HAP-1 (cell line): Measurements from ENCODE around the gene TCP11.

Experiments
- DNase-seq, 2 experiments: peaks; one replicate each; pipeline ENCODE4 v3.0.0-alpha.2; 2016 to 2020; ENCODE audit warnings: low spot score in 2 of 2
- H3K27me3 ChIP-seq: fragments of 250-450 bp; sonication (Bioruptor Pico); 2 replicates; pipeline ENCODE4 v1.5.1; 2020; ENCODE audit warnings: low read depth, mild to moderate bottlenecking, moderate library complexity
- H3K36me3 ChIP-seq: fragments of 250-450 bp; sonication (Bioruptor Pico); replicated peaks from 2 replicates; pipeline ENCODE4 v1.5.1; 2020; ENCODE audit warnings: mild to moderate bottlenecking
- H3K4me1 ChIP-seq: fragments of 250-450 bp; sonication (Bioruptor Pico); 2 replicates; pipeline ENCODE4 v1.5.1; 2020; ENCODE audit warnings: mild to moderate bottlenecking
- H3K4me3 ChIP-seq: fragments of 250-450 bp; sonication (Bioruptor Pico); 2 replicates; pipeline ENCODE4 v1.5.1; 2020; ENCODE audit warnings: mild to moderate bottlenecking, moderate library complexity
- H3K9me3 ChIP-seq: fragments of 250-450 bp; sonication (Bioruptor Pico); 2 replicates; pipeline ENCODE4 v1.5.1; 2020; ENCODE audit warnings: mild to moderate bottlenecking, moderate library complexity
- in situ Hi-C: fragments of 300-500 bp; cut with MboI; formaldehyde crosslinking; loops from 3 replicates; pipeline ENCODE4 v1.14.3; 2020; ENCODE audit warnings: low sequenced_read_pairs, inconsistent platforms, mixed read lengths

TCP11 gene

GRCh38 chr6:35082046-35082732 is 59.0 kb downstream of the TCP11 start:
- H3K27me3 ChIP-seq = no peaks in the 10 kb centered on the region
- H3K36me3 ChIP-seq = peaks cover 16% of the 10 kb centered on the region
- no peak for DNase-seq
- no peaks in the 10 kb centered on the region for H3K4me1 ChIP-seq
- H3K4me3 ChIP-seq = no peak overlapping the region
- in situ Hi-C loops = no loop called here
- H3K9me3 ChIP-seq = no peaks in the 10 kb centered on the region

DNA sequence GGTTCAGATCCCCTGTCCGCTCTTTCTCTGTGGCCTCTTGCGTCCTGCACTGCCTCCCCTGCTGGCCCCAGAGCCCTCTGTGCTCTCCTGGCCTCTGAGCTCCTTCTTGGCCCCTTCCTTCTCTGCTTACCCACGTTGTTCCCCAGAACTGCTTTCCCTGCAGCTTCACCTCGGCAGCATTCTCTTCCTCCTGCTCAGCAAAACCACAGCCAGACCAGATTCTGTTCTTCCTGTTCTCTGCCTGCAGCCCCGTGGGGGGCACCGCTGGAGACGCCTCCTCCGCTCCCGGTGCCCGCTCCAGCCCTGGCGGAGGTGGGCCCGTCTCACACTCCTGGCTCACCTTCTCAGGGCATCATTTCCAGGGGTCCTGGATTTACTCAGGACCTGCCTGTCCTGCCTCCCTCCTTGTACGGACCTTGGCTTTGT is 59.7 kb downstream of the TCP11 start:
- Histone ChIP-seq H3K4me1 (no peaks in the 10 kb centered on the region), H3K9me3 (no peaks in the 10 kb centered on the region), H3K4me3 (no peak overlapping the region), H3K36me3 (peaks cover 15% of the 10 kb centered on the region), H3K27me3 (no peaks in the 10 kb centered on the region)
- no peak for DNase-seq
- in situ Hi-C loops = no loop called here

GRCh38 chr6:35080821-35081425 is 60.2 kb downstream of the TCP11 start:
- H3K4me3 ChIP-seq = no peak overlapping the region
- peaks cover 15% of the 10 kb centered on the region for H3K36me3 ChIP-seq
- no peaks in the 10 kb centered on the region for H3K9me3 ChIP-seq
- DNase-seq = no peak
- H3K27me3 ChIP-seq = no peaks in the 10 kb centered on the region
- H3K4me1 ChIP-seq = no peaks in the 10 kb centered on the region
- in situ Hi-C loops = no loop called here

- Histone ChIP-seq H3K27me3 (no peaks in the 10 kb centered on the region), H3K9me3 (no peaks in the 10 kb centered on the region), H3K4me1 (no peaks in the 10 kb centered on the region), H3K4me3 (no peak overlapping the region), H3K36me3 (peaks cover 14% of the 10 kb centered on the region)
- in situ Hi-C loops = no loop called here
- DNase-seq = no peak
These were observed 61.0 kb downstream of the TCP11 start for GRCh38 chr6:35080016-35080680.

DNA sequence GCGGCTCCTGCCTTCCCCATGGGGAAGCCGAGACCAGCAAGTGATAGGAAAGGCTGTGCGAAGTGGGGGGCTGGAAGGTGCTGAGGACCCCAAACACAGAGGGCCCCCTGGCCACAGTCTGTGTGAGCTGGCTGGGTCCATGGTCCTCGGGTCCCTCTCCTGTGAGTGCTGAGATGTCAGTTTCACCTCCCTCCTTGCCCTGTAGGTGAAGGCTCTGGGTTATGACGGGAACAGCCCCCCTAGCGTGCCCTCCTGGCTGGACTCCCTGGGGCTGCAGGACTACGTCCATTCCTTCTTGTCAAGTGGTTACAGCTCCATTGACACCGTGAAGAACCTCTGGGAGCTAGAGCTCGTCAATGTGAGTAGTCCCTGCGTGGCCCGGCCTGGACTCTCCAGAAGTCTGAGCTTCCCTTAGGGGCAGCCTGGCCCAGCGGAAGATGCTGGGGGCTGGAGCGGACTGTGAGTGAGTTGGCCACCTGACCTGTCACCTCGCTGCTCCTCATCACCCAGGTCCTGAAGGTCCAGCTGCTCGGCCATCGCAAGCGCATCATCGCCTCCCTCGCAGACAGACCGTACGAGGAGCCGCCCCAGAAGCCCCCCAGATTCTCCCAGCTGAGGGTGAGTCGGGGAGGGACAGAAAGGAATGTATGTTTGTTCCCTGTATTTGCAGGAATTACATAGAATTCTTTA is 61.7 kb downstream of the TCP11 start:
- in situ Hi-C loops = no loop called here
- Histone ChIP-seq H3K36me3 (peaks cover 11% of the 10 kb centered on the region), H3K9me3 (no peaks in the 10 kb centered on the region), H3K4me3 (no peak overlapping the region), H3K27me3 (no peaks in the 10 kb centered on the region), H3K4me1 (no peaks in the 10 kb centered on the region)
- no peak for DNase-seq

- Histone ChIP-seq H3K27me3 (no peaks in the 10 kb centered on the region), H3K4me1 (no peaks in the 10 kb centered on the region), H3K4me3 (no peak overlapping the region), H3K9me3 (no peaks in the 10 kb centered on the region), H3K36me3 (peaks cover 10% of the 10 kb centered on the region)
- no peak for DNase-seq
- in situ Hi-C loops = no loop called here
These were observed 62.2 kb downstream of the TCP11 start for GRCh38 chr6:35078896-35079295.

GRCh38 chr6:35078226-35078850 is 62.8 kb downstream of the TCP11 start:
- no peak for DNase-seq
- in situ Hi-C loops = no loop called here
- H3K36me3 ChIP-seq = peaks cover 5% of the 10 kb centered on the region

GRCh38 chr6:35077713-35078105 is 63.4 kb downstream of the TCP11 start:
- in situ Hi-C loops = no loop called here
- peaks cover 2% of the 10 kb centered on the region; the same call in 1 of the 2 replicates for H3K36me3 ChIP-seq

More at GRCh38 chr6:35078226-35078850, 62.8 kb downstream of the TCP11 start:
- Histone ChIP-seq H3K4me3 (no peak overlapping the region), H3K4me1 (no peaks in the 10 kb centered on the region), H3K9me3 (no peaks in the 10 kb centered on the region), H3K27me3 (no peaks in the 10 kb centered on the region)

DNA sequence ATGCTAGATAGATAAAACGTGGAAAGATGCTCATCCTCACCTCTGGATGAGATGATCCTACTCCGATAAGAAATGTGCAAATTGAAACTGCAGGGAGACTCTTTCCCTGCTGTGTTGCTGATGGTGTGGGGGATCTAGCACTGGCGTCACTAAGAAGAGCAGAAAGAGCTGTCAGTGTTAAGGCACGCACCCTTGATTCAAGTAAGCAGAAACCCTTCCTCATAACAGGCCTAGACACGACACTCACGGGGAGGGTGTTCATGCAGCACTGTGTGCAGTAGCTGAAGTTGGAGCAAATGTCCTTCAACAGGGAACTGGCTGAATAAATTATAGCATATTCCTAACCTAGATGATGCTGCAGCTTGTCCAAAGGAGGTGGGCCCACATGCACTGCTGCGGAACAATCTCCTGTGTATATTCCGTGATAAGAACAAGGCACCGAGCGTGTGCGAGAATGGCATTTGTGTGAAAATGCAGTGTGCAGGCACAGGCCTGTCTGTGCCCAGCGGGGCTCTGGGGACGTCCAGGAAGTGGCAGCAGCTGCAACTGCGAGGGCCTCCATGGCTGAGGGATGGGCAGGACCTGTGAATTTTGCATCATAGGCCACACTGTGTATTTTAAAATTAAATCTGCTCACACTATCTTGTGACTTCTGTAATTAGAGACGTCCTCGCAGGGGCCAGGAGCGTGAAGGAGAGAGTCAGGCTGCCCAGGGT is 64.0 kb downstream of the TCP11 start:
- no peaks in the 10 kb centered on the region for H3K27me3 ChIP-seq
- in situ Hi-C loops = no loop called here
- no peak overlapping the region for H3K4me3 ChIP-seq
- DNase-seq = no peak
- H3K4me1 ChIP-seq = no peaks in the 10 kb centered on the region
- H3K9me3 ChIP-seq = no peaks in the 10 kb centered on the region
- peaks cover 2% of the 10 kb centered on the region; the same call in 1 of the 2 replicates for H3K36me3 ChIP-seq

More at GRCh38 chr6:35077713-35078105, 63.4 kb downstream of the TCP11 start:
- Histone ChIP-seq H3K9me3 (no peaks in the 10 kb centered on the region), H3K4me3 (no peak overlapping the region), H3K27me3 (no peaks in the 10 kb centered on the region), H3K4me1 (no peaks in the 10 kb centered on the region)
- DNase-seq = no peak

GRCh38 chr6:35073766-35074471 is 67.2 kb downstream of the TCP11 start:
- Histone ChIP-seq H3K36me3 (no peaks in the 10 kb centered on the region), H3K4me1 (peaks cover 4% of the 10 kb centered on the region), H3K4me3 (no peak overlapping the region), H3K27me3 (no peaks in the 10 kb centered on the region), H3K9me3 (no peaks in the 10 kb centered on the region)
- DNase-seq = no peak
- in situ Hi-C loops = no loop called here

DNA sequence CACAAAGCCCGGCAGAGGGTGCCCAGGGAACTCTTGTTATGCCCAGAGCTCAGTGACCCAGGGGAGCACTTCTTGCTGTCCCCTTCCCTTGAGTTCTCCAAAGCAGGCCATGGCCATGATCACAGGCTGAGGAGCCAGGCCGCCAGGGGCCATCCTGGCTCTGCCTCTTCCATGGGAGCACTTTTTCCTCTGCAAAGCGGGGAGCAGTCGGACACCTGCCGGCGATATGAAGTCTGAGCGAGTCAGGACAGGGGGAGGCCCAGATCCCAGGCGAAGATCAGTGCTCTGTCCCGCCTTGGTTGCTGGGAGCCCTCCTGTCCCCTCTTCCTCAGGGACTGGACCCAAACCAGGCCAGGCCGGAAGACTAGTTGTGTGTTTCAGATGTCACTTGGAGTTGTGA is 67.9 kb downstream of the TCP11 start:
- H3K36me3 ChIP-seq = no peaks in the 10 kb centered on the region
- H3K9me3 ChIP-seq = no peaks in the 10 kb centered on the region
- H3K27me3 ChIP-seq = no peaks in the 10 kb centered on the region
- H3K4me3 ChIP-seq = no peak overlapping the region
- no peak for DNase-seq
- in situ Hi-C loops = no loop called here
- H3K4me1 ChIP-seq = peaks cover 10% of the 10 kb centered on the region

GRCh38 chr6:35072698-35073055 is 68.5 kb downstream of the TCP11 start:
- in situ Hi-C loops = no loop called here
- no peak overlapping the region for H3K4me3 ChIP-seq
- DNase-seq = no peak
- H3K27me3 ChIP-seq = no peaks in the 10 kb centered on the region
- no peaks in the 10 kb centered on the region for H3K36me3 ChIP-seq
- no peaks in the 10 kb centered on the region for H3K9me3 ChIP-seq
- H3K4me1 ChIP-seq = peaks cover 10% of the 10 kb centered on the region
